AG04450 (cell line): ENCODE results near the gene MAP7D1. TPM values are rescaled to one million over a fixed set of nuclear protein-coding genes. Genes with fewer than 3 reads are reported as not detected.

ENCODE experiments used
- CTCF ChIA-PET: fragments of 300-600, 350-600 bp; formaldehyde crosslinking; extraction: SDS; loops from one replicate; lab custom pipeline; 2022; ENCODE audit warnings: antibody characterized with exemption, inconsistent platforms; lab: Charles Lee
- POLR2A ChIA-PET: fragments of 350-600 bp; formaldehyde crosslinking; extraction: SDS; loops from one replicate; lab custom pipeline; 2021; ENCODE audit warnings: antibody characterized with exemption, inconsistent platforms; lab: Yijun Ruan, JAX
- DNase-seq: peaks from one replicate; pipeline ENCODE4 v3.0.0-alpha.2; 2011; ENCODE audit warnings: low read depth, low spot score
- H3K27ac ChIP-seq: one replicate; pipeline ENCODE4 v1.5.1; 2012; ENCODE audit warnings: low read depth, low read length, control low read depth
- H3K27me3 ChIP-seq: one replicate; pipeline ENCODE4 v1.6.0; 2012; ENCODE audit warnings: low read length; ENCODE audit not compliant: control insufficient read depth, insufficient read depth
- H3K4me3 ChIP-seq: 2 replicates; pipeline ENCODE4 v1.5.1; 2011; ENCODE audit warnings: mild to moderate bottlenecking, low read depth, low read length, control low read depth
- H3K9me3 ChIP-seq: 2 replicates; pipeline ENCODE4 v1.5.1; 2012; ENCODE audit warnings: low read length; ENCODE audit not compliant: control insufficient read depth, insufficient read depth
- CTCF ChIP-seq: IDR thresholded peaks from 2 replicates; pipeline ENCODE4 v1.5.1; 2011; ENCODE audit warnings: low read depth, low read length, control low read depth, inconsistent platforms
- polyA plus RNA-seq: library from polyadenylated mRNA; depleted of rRNA; stranded (reverse); fragments of >200 nt; gene quantifications from 2 replicates; pipeline ENCODE4 v1.2.3, GENCODE V29; 2011

The MAP7D1 gene
- polyA plus RNA-seq, 1 experiment, result 23.4 TPM

GRCh38 chr1:36115931-36116330, 40.0 kb upstream of the MAP7D1 start:
- ChIA-PET POLR2A (interaction anchor here (0.7 kb wide), 1 partner anchor 271 kb away, joined by 3 read pairs; no protein-coding TSS in a partner anchor), CTCF (interaction anchor here (0.8 to 6.4 kb wide), 5 partner anchors 16 to 170 kb away, joined by 3 to 44 read pairs (median 4); no protein-coding TSS in a partner anchor)
- TF ChIP-seq CTCF, result no peak
- no peaks in the 10 kb centered on the region; the same call in 1 of the 2 replicates for H3K9me3 ChIP-seq
- H3K4me3 ChIP-seq, result no peak overlapping the region
- H3K27ac ChIP-seq, result no peak overlapping the region
- H3K27me3 ChIP-seq, result no peaks in the 10 kb centered on the region
- no peak for DNase-seq

- DNase-seq, result no peak
- ChIA-PET CTCF (interaction anchor here (1.0 to 6.4 kb wide), 3 partner anchors 17 to 169 kb away, joined by 3 to 44 read pairs (median 4); no protein-coding TSS in a partner anchor), POLR2A (interaction anchor here (0.5 to 0.6 kb wide), 2 partner anchors 12 to 17 kb away, joined by 3 to 4 read pairs; no protein-coding TSS in a partner anchor)
- H3K9me3 ChIP-seq, result no peaks in the 10 kb centered on the region
- no peak overlapping the region for H3K4me3 ChIP-seq
- H3K27me3 ChIP-seq, result no peaks in the 10 kb centered on the region
- H3K27ac ChIP-seq, result no peak overlapping the region
- TF ChIP-seq CTCF, result no peak
These were observed 39.1 kb upstream of the MAP7D1 start for GRCh38 chr1:36116901-36117300.

- ChIA-PET CTCF (interaction anchor here (1.0 to 6.4 kb wide), 4 partner anchors 16 to 167 kb away, joined by 3 to 44 read pairs (median 4); no protein-coding TSS in a partner anchor), POLR2A (interaction anchor here (0.8 to 1.0 kb wide), 3 partner anchors 10 to 266 kb away, joined by 3 to 5 read pairs (median 3); partner anchors contain the start of gene TRAPPC3)
- Histone ChIP-seq H3K9me3 (no peaks in the 10 kb centered on the region), H3K27ac (no peak overlapping the region), H3K27me3 (peaks cover 4% of the 10 kb centered on the region), H3K4me3 (no peak overlapping the region)
- no peak for DNase-seq
- no peak for TF ChIP-seq CTCF
These were observed 37.3 kb upstream of the MAP7D1 start for GRCh38 chr1:36118447-36119204.

GRCh38 chr1:36119456-36119855, 36.5 kb upstream of the MAP7D1 start:
- DNase-seq, result no peak
- H3K27ac ChIP-seq, result no peak overlapping the region
- H3K4me3 ChIP-seq, result no peak overlapping the region
- peaks cover 12% of the 10 kb centered on the region for H3K27me3 ChIP-seq
- TF ChIP-seq CTCF, result no peak
- no peaks in the 10 kb centered on the region for H3K9me3 ChIP-seq
- CTCF ChIA-PET, result interaction anchor here (0.6 to 6.4 kb wide), 7 partner anchors 15 to 166 kb away, joined by 3 to 44 read pairs (median 3); no protein-coding TSS in a partner anchor
- POLR2A ChIA-PET, result interaction anchor here (1.0 to 1.1 kb wide), 3 partner anchors 9 to 30 kb away, joined by 3 to 5 read pairs (median 4); partner anchors contain the start of gene TRAPPC3
